CMK (cell line): ENCODE results near the gene B4GALNT1.
"Not testable (repeated sequence)": the region's sequence is repeated elsewhere in the genome, so short reads cannot be mapped to it uniquely, and the experiment has no call there.

Experiments
- DNase-seq: peaks from one replicate; pipeline ENCODE4 v3.0.0-alpha.2; 2010; ENCODE audit warnings: low read depth

Gene B4GALNT1

GRCh38 chr12:57609101-57609780, 23.8 kb downstream of the B4GALNT1 start:
- no peak for DNase-seq

DNA sequence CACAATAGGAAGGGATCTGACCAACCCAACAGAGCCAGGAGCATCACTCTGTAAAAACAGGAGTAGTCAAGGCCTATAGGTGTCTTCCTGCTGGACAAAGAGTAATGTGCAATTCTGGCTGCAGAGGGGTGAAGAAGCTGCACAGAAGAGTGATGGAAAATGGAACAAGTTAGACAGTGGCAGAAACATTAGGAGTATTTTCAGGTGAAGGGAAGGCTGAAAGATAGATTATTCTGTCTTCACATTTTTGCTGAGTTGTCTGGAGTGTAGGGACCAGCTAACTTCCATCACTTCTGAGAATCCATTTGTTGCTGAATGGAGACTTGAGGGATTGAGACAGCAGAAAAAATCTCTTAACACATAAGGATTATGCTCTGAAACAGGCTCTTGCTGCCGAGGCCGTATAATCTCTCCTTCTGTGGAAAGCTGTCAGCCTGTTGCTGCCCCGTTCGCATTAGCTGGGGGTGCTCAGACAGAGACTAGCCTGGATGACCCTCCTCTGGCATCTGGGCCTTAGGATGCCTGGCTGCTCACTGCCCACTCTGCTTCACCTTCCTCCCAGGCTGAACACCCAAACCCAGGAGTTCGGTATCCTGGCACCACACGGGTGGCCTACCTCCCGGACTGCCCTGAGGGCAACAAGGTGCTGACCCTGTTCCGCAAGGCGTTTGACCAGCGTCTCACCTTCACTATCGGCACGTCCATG, 24.9 kb downstream of the B4GALNT1 start:
- no peak for DNase-seq

GRCh38 chr12:57606821-57607220, 26.2 kb downstream of the B4GALNT1 start:
- DNase-seq = no peak

- DNase-seq = no peak
Observed at GRCh38 chr12:57606399-57606798, 26.6 kb downstream of the B4GALNT1 start.

- DNase-seq = no peak
Observed at GRCh38 chr12:57605811-57606311, 27.1 kb downstream of the B4GALNT1 start.

DNA sequence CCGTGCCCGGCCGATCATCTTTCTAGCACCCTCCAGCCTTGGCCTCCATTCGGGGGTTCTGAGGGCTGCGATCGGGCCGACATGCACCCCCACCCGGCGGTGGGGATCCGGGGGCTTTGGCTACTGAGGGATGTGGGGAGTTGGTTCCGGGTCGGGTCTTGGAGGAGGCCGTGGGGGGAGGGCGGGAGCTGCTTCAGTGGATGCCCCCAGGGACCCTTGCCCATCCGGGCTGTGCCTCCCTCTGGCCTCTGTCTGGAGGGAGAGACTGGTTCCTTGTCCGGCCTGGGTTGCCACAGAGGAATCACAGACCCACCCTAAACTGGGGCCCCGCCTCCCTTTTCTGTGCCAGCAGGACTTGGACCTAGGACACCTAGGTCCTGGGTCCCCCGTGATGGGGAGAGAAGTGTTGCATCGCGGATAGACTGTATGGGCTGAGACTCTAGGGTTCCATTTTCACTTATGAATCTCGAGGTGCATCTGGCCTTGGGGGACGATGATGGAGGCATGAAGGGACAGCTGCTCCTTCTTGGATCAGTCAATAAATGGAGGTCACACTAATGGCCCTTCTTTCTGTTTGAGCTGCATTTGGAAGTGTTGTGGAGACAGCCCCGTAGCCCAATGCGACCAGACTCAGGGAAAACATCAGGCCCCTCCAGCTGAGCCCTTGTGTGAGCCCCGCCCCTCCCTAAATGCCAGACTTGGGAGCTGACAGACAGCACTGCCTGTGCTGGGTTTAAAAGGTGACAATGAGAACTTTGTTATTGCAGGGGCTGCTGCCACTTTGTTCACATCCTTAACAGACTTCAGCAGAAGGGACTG, 27.8 kb downstream of the B4GALNT1 start:
- DNase-seq = no peak

DNA sequence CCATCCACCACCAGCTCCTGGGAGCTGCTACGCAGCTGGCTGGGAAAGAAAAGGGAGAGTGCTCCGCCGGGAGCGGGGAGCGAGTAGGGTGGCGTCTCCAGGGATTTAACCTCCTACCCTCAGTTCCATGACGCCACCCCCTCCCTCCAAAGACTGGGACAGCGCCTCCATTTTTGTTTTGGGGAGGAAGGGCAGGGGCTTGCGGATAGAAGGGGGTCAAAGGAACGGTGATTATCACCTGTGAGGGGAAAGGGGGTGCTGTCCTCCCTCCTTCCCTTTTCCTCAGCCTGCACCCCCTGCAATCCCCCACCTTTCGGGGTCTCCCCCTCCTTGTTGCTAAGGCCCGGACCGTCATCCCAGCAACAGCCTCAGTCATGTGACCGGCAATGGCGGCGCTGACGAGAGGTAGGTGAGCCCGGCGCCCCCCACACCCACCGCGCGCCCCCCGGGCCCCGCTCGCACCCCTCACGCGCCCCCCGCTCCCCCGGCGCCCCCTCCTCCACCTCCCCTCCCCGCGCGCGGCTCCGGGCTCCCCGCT, 28.5 kb downstream of the B4GALNT1 start, which contains the start of gene DTX3:
DTX3 (plus strand) TSS at position 371 of the 538 bp plus-strand sequence. CDS start 1,694 bp downstream, outside the sequence.
- no peak for DNase-seq

- DNase-seq = no peak
Observed at GRCh38 chr12:57603815-57604453, 29.1 kb downstream of the B4GALNT1 start.

GRCh38 chr12:57603324-57603723, 29.7 kb downstream of the B4GALNT1 start:
- no peak for DNase-seq

DNA sequence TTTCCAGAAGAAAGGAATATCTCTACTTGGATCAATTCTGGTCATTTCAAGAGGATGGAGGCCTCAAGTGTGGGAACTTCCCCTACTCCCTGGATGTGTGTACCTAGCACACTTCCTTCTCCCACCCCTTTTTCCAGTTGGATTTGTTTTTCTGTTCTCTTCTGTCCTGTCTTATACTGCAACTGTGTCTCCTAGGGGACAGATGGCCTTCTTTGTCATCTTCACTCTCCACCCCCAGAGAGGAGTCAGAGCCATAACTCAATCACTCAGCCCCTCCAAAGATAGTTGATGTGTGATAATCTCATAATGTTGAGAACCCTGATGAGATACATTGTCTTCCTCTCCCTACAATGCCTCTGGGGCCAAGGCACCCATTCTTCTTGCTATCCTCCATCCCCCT, 30.5 kb downstream of the B4GALNT1 start:
- no peak for DNase-seq

- DNase-seq = no peak
Observed at GRCh38 chr12:57600395-57600794, 32.6 kb downstream of the B4GALNT1 start.

DNA sequence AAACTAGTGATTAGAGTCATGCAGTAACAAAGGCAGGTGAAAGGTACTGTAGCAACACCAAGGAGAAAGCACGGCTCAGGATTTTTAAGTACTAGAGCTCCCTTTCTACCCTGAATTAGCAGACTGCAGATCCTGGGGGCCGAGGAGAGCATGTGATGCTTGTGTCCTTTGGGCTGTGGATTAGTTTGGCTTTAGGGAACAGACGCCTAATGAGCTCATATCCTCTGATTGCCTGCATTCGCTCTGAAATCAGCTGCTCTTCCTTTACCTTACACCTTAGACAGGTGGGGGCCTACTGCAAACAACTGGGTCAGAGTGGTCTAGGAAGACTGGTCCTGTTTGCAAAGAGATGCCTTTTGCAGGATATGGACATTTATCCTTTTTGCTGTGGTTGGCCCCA, 39.8 kb downstream of the B4GALNT1 start:
- DNase-seq = no peak

- no peak for DNase-seq
Observed at GRCh38 chr12:57592551-57593165, 40.3 kb downstream of the B4GALNT1 start.

DNA sequence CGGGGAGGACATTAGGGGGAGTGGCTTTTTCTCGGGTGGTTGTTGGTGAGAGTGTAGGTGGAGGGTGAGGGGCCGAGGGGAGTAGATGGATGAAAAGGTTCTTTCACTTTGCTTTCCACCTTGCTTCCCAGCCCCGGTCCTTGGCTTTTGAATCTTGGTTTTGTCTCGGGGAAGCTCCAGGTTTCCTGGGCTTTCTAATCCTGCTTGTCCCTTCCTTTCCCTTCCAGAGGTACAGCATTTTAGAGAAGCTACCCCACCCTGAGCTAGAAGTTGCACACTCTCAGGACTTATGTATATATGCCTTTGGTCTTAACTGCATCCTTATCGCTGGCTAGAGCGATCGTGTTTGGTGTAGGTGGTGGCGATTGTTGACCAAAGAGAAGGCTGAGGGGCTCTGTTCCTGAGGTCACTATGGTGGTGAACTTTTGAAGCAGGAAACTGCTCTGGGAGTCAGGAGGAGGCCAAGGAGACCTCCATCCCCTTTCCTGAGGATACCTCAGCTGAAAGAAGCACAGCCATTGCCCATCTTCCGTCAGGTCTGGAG, 41.1 kb downstream of the B4GALNT1 start:
- DNase-seq = no peak

DNA sequence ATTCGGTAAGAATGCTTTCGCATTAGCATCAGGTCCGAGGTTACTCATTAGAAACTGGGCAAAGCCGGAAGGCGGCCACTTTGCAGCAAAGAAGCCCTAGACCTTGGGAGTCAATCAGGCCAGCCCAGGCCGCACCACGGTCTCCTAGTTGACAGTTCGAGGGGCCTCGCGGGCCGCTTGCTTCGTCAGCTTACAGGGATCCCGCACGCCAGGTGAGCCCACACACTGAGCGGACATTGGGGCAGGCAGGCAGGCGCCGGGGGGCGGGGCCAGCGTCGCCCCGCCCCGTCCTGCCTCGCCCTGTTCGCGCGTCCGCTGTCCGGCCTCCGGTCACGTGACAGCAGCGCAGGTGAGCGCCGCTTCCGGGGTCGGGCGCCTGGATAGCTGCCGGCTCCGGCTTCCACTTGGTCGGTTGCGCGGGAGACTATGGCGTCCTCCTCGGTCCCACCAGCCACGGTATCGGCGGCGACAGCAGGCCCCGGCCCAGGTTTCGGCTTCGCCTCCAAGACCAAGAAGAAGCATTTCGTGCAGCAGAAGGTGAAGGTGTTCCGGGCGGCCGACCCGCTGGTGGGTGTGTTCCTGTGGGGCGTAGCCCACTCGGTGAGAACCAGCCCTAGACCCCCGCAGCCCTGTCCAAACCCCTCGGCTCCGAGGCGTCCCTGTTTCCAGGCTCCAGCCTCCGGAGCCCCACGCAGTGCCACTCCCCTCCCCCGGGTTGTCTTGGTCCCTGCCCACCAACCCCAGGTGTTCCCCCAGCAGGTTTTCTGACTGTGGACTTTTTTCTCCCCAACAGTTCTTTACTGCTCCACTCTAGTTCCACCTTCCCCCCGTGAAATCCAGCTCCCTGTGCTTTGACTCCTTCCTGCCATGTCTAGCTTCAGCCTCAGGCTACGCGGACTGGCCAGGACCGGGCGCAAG, 41.9 kb downstream of the B4GALNT1 start, which contains the start of gene PIP4K2C:
PIP4K2C (plus strand) TSS at position 329 of the 918 bp plus-strand sequence; CDS start at position 427, 98 bp downstream.
- DNase-seq = peak; percentile 60

- no peak for DNase-seq
Observed at GRCh38 chr12:57590479-57590863, 42.5 kb downstream of the B4GALNT1 start.

DNA sequence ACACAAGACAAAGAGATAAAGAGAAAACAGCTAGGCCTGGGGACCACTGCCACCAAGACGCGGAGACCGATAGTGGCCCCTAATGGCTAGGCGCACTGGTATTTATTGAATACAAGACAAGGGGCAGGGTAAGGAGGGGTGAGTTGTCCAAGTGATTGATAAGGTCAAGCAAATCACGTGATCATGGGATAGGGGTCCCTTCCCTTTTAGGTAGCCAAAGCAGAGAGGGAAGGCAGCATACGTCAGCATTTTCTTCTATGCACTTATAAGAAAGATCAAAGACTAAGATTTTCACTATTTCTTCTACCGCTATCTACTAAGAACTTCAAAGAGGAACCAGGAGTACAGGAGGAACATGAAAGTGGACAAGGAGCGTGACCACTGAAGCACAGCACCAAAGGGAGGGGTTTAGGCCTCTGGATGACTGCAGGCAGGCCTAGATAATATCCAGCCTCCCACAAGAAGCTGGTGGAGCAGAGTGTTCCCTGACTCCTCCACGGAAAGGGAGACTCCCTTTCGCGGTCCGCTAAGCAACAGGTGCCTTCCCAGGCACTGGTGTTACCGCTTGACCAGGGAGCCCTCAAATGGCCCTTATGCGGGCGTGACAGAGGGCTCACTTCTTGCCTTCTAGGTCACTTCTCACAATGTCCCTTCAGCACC, 43.9 kb downstream of the B4GALNT1 start:
- DNase-seq = not testable (repeated sequence)

GRCh38 chr12:57586832-57587429, 46.1 kb downstream of the B4GALNT1 start:
- no peak for DNase-seq

- no peak for DNase-seq
Observed at GRCh38 chr12:57586128-57586527, 46.9 kb downstream of the B4GALNT1 start.
